BJ (cell line): ENCODE data around the gene TM6SF1. TPM values are rescaled to one million over a fixed set of nuclear protein-coding genes. Genes with fewer than 3 reads are reported as not detected.
"Not testable (repeated sequence)": the region's sequence is repeated elsewhere in the genome, so short reads cannot be mapped to it uniquely, and the experiment has no call there.

ENCODE experiments used
- CTCF ChIA-PET: fragments of 350-600 bp; formaldehyde crosslinking; extraction: SDS; loops from one replicate; lab custom pipeline; 2021; ENCODE audit warnings: antibody characterized with exemption, inconsistent platforms; lab: Yijun Ruan, JAX
- POLR2A ChIA-PET: fragments of 300-600 bp; sonication (Branson Sonifier 250); formaldehyde crosslinking; extraction: SDS; loops from one replicate; lab custom pipeline; 2021; ENCODE audit warnings: antibody characterized with exemption; lab: Charles Lee
- DNase-seq: peaks from one replicate; pipeline ENCODE4 v3.0.0-alpha.2; 2011; ENCODE audit warnings: low read depth
- H3K27me3 ChIP-seq: 2 replicates; pipeline ENCODE4 v1.6.0; 2011; ENCODE audit warnings: low read length; ENCODE audit not compliant: control insufficient read depth, insufficient read depth
- H3K36me3 ChIP-seq: 2 replicates; pipeline ENCODE4 v1.5.1; 2011; ENCODE audit warnings: low read length; ENCODE audit not compliant: control insufficient read depth, insufficient read depth
- H3K4me3 ChIP-seq: 2 replicates; pipeline ENCODE4 v1.5.1; 2011; ENCODE audit warnings: low read depth, mild to moderate bottlenecking, control low read depth, low read length
- polyA plus RNA-seq: library from polyadenylated mRNA; depleted of rRNA; stranded (reverse); fragments of >200 nt; gene quantifications from 2 replicates; pipeline ENCODE4 v1.2.3, GENCODE V29; 2011
- TF ChIP-seq, protein P1 (sequence below): IDR thresholded peaks from 2 replicates; pipeline ENCODE4 v1.5.1; 2011; ENCODE audit warnings: low read depth, mild to moderate bottlenecking, control low read depth, inconsistent platforms, low read length, moderate library complexity; ENCODE audit not compliant: insufficient read depth

TM6SF1 gene
- polyA plus RNA-seq, 1 experiment, result 3.2 TPM

DNA sequence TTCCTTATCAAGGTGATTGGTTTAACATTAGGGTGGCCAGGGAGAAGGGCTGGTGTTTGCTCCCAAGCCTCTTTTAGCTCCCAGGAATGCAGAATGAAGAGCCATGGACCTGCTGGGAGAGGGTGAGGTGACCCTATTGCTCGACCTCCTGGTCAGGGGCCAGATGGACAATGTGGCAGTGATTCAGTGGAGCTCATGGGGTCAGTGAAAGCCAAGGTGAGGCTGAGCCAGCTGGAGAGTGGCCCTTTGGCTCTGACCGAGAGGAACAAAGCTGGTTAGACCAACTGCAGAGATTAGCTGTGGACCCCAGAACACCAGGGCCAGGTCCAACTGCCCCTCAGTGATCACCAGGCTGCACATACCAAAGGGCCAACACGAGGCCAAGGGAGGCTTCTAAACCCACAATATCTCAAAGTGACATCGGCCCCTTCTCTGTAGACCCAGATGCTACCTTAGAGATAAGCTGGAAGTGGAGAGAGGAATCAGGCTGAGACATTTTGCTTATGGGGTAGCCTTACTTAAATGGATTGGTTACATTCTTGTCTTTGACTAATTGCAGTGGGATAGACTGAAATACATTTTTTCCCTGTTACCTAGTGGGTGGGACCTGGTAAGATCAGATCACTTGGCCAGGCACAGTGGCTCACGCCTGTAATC, 24.6 kb upstream of the TM6SF1 start:
- H3K36me3 ChIP-seq, result no peaks in the 10 kb centered on the region
- POLR2A ChIA-PET, result interaction anchor here (0.5 kb wide), 1 partner anchor 75 kb away, joined by 3 read pairs; no protein-coding TSS in a partner anchor
- H3K27me3 ChIP-seq, result peaks cover 6% of the 10 kb centered on the region
- TF ChIP-seq, protein P1, sequence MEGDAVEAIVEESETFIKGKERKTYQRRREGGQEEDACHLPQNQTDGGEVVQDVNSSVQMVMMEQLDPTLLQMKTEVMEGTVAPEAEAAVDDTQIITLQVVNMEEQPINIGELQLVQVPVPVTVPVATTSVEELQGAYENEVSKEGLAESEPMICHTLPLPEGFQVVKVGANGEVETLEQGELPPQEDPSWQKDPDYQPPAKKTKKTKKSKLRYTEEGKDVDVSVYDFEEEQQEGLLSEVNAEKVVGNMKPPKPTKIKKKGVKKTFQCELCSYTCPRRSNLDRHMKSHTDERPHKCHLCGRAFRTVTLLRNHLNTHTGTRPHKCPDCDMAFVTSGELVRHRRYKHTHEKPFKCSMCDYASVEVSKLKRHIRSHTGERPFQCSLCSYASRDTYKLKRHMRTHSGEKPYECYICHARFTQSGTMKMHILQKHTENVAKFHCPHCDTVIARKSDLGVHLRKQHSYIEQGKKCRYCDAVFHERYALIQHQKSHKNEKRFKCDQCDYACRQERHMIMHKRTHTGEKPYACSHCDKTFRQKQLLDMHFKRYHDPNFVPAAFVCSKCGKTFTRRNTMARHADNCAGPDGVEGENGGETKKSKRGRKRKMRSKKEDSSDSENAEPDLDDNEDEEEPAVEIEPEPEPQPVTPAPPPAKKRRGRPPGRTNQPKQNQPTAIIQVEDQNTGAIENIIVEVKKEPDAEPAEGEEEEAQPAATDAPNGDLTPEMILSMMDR, result no peak
- DNase-seq, result no peak
- CTCF ChIA-PET, result no interaction called here
- no peak overlapping the region for H3K4me3 ChIP-seq

DNA sequence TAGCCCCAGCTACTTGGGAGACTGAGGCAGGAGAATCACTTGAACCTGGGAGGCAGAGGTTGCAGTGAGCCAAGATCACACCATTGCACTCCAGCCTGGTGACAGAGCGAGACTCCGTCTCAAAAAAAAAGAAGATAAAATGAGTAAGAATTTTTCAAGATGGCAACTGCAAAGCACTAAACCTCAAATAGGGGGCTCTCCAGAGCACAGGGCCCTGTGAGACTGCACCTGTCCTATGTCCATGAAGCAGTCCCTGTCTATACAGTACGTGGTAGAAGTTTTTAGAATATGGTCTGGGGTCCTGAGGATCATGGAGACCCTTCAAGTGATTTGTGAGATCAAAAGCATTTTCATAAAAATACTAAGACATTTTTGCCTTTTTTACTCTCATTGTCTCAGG, 22.0 kb upstream of the TM6SF1 start:
- DNase-seq, H3K36me3 ChIP-seq, H3K4me3 ChIP-seq, H3K27me3 ChIP-seq, POLR2A ChIA-PET, CTCF ChIA-PET: not testable (repeated sequence)

DNA sequence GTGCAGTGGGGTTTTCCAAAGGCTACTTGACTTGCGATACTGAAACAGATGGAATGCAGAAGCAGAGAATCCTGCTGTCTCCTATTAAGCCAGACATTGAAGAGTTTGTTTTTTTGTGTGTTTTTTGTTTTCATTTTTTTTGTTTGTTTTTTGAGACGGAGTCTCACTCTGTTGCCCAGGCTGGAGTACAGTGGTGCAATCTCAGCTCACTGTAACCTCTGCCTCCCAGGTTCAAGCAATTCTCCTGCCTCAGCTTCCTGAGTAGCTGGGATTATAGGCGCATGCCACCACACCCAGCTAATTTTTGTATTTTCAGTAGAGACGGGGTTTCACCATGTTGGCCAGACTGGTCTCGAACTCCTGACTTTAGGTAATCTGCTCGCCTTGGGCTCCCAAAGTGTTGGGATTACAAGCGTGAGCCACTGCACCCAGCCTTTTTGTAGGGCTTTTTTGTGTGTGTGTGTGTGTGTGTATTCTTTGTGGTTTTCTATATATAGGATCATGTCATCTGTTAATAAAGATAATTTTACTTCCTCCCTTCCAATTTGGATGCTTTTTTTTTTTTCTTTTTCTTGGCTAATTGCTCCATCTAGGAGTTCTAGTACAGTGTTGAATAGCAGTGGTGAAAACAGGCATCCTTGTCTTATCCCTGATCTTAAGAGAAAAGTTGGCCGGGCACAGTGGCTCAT, 21.4 kb upstream of the TM6SF1 start:
- CTCF ChIA-PET, POLR2A ChIA-PET, DNase-seq, H3K27me3 ChIP-seq, H3K4me3 ChIP-seq, H3K36me3 ChIP-seq: not testable (repeated sequence)

DNA sequence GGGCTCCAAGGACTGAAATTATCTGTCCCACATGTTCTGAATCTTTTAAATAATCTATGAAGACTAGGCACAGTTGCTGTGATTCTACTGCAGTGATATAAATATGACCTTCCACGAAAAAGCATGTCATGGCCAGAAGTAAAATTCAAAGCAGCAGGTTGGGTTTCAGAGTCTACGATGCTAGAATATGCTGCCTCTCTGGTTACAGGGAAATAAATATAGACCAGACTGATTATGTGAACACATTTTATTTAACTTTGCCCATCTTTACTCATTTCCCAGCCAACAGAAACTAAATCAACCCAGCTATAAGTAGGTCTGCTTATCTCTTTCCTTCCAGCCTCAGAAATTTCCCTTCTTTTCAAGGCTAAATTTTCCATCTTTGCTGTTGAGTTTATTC, 19.9 kb upstream of the TM6SF1 start:
- peaks cover 4% of the 10 kb centered on the region for H3K27me3 ChIP-seq
- TF ChIP-seq, protein P1, result no peak
- no peak for DNase-seq
- H3K36me3 ChIP-seq, result no peaks in the 10 kb centered on the region
- CTCF ChIA-PET, result no interaction called here
- POLR2A ChIA-PET, result no interaction called here
- H3K4me3 ChIP-seq, result no peak overlapping the region

DNA sequence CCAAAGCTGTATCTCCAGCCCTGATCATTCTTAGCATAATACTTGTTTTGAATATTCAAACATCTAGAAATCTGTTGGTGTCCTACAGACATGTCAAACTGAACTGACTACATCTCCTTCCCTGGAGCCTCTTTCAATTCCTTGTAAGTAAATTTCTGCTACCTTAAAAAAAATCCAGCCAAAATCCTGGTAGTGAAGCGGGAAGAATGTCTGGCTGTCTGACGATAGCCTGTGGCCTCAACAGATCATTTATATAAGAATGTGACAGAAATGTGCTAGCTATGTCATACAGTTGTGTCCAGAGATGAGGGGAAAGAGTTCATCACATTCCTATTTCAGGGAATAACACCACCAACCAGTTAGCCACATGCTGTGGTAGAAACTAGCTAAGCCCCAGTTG, 18.6 kb upstream of the TM6SF1 start:
- Histone ChIP-seq H3K36me3 (no peaks in the 10 kb centered on the region), H3K27me3 (peaks cover 2% of the 10 kb centered on the region; the same call in 1 of the 2 replicates), H3K4me3 (no peak overlapping the region)
- no peak for DNase-seq
- ChIA-PET POLR2A (no interaction called here), CTCF (no interaction called here)
- TF ChIP-seq, protein P1, result no peak

DNA sequence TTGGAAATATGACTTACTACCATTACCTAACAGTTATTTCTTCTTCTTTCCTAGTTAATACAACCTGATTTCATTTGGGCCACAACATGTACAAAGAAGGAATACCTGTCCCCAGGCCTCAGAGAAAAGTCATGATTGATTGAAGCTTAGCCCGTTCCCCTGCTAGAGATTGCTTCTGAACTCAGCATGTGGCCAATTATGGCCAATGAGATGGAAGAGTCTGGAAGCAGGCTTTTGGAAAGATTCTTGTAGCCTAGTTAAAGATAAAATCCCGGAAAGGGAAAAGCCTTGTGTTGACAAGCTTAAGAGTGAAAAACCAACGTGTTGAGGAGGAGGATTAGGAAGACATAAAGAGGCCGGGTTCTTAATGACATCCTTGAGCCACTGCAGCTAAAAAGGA, 17.0 kb upstream of the TM6SF1 start:
- ChIA-PET CTCF (interaction anchor here (0.8 kb wide), 1 partner anchor 80 kb away, joined by 3 read pairs; no protein-coding TSS in a partner anchor), POLR2A (no interaction called here)
- TF ChIP-seq, protein P1, result no peak
- peaks cover 2% of the 10 kb centered on the region for H3K27me3 ChIP-seq
- DNase-seq, result no peak
- H3K36me3 ChIP-seq, result no peaks in the 10 kb centered on the region
- no peak overlapping the region for H3K4me3 ChIP-seq

DNA sequence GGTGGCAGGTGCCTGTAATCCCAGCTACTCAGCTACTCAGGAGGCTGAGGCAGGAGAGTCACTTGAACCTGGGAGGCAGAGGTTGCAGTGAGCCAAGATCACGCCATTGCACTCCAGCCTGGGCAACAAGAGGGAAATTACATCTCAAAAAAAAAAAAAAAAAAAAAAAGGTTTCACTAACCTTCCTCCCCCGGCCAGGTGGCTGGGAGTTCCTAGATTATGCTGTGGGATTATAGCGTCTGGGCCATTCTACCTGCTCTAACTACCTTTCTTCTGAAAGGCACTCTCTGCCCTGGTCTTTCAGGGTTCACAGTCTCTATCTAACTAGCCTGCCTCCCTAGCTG, 15.5 kb upstream of the TM6SF1 start:
- POLR2A ChIA-PET, DNase-seq, H3K4me3 ChIP-seq, H3K27me3 ChIP-seq, CTCF ChIA-PET, H3K36me3 ChIP-seq: not testable (repeated sequence)
